DND-41 (cell line): ENCODE data around the gene ROMO1.

Source experiments
- EZH2 ChIP-seq: IDR thresholded peaks from 3 replicates; pipeline ENCODE4 v1.6.1; 2012; ENCODE audit warnings: borderline replicate concordance, low read depth, mild to moderate bottlenecking, moderate library complexity, low read length, inconsistent platforms; ENCODE audit not compliant: severe bottlenecking
- TF ChIP-seq, protein P1 (sequence below): IDR thresholded peaks from 2 replicates; pipeline ENCODE4 v1.5.1; 2012; ENCODE audit warnings: borderline replicate concordance, low read length, moderate library complexity, mild to moderate bottlenecking; ENCODE audit not compliant: poor library complexity, severe bottlenecking; ENCODE audit errors: extremely low read depth

DNA sequence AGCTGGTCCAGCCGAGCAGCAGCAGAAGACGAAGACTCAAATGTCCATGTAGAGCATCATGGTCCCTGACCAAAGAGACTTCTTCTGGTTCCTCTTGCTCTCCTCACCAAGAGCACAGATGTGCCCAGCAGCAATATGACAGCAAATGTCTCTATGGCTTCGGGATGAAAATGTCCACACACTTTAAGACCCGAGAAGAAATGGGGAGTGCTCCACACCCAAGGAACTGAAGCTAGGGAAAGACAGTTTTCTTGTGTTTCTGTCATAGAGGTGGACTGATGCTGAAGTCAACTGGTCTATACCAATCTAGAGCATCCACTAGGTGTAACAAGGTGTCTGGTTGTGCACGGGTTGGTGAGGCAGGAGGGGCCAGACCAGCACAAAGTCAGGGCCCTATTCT lies 30.0 kb upstream of the ROMO1 start:
- TF ChIP-seq, protein P1, sequence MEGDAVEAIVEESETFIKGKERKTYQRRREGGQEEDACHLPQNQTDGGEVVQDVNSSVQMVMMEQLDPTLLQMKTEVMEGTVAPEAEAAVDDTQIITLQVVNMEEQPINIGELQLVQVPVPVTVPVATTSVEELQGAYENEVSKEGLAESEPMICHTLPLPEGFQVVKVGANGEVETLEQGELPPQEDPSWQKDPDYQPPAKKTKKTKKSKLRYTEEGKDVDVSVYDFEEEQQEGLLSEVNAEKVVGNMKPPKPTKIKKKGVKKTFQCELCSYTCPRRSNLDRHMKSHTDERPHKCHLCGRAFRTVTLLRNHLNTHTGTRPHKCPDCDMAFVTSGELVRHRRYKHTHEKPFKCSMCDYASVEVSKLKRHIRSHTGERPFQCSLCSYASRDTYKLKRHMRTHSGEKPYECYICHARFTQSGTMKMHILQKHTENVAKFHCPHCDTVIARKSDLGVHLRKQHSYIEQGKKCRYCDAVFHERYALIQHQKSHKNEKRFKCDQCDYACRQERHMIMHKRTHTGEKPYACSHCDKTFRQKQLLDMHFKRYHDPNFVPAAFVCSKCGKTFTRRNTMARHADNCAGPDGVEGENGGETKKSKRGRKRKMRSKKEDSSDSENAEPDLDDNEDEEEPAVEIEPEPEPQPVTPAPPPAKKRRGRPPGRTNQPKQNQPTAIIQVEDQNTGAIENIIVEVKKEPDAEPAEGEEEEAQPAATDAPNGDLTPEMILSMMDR = no peak
- no peak for TF ChIP-seq EZH2
